Fibroblast of skin of right quadriceps (primary cell): ENCODE data around the gene TBC1D20.

ENCODE experiments used
- DNase-seq: peaks from one replicate; pipeline ENCODE4 v3.0.0-alpha.2; 2013

Gene TBC1D20

GRCh38 chr20:437787-438486, 24.4 kb downstream of the TBC1D20 start:
- DNase-seq: no peak

- no peak for DNase-seq
Measured at GRCh38 chr20:436476-436875, 25.9 kb downstream of the TBC1D20 start.

GRCh38 chr20:435558-435957, 26.8 kb downstream of the TBC1D20 start:
- no peak for DNase-seq

- no peak for DNase-seq
Measured at GRCh38 chr20:434661-435419, 27.5 kb downstream of the TBC1D20 start.

GRCh38 chr20:434221-434620, 28.1 kb downstream of the TBC1D20 start:
- no peak for DNase-seq

- no peak for DNase-seq
Measured at GRCh38 chr20:433300-433975, 28.9 kb downstream of the TBC1D20 start.

- DNase-seq: no peak
Measured at GRCh38 chr20:432677-433299, 29.5 kb downstream of the TBC1D20 start.

GRCh38 chr20:432208-432607, 30.1 kb downstream of the TBC1D20 start:
- DNase-seq: no peak

- DNase-seq: peak; percentile 66
Measured at GRCh38 chr20:431012-431904, 31.1 kb downstream of the TBC1D20 start.

GRCh38 chr20:430091-430999, 32.0 kb downstream of the TBC1D20 start:
- no peak for DNase-seq

- no peak for DNase-seq
Measured at GRCh38 chr20:428658-429200, 33.6 kb downstream of the TBC1D20 start.

- DNase-seq: no peak
Measured at GRCh38 chr20:427849-428657, 34.3 kb downstream of the TBC1D20 start.

GRCh38 chr20:427401-427800, 34.9 kb downstream of the TBC1D20 start:
- DNase-seq: no peak

GRCh38 chr20:426566-426965, 35.8 kb downstream of the TBC1D20 start:
- DNase-seq: no peak

GRCh38 chr20:421685-422250, 40.6 kb downstream of the TBC1D20 start:
- no peak for DNase-seq

GRCh38 chr20:420721-421574, 41.4 kb downstream of the TBC1D20 start:
- DNase-seq: no peak

GRCh38 chr20:420166-420620, 42.1 kb downstream of the TBC1D20 start:
- DNase-seq: no peak

GRCh38 chr20:419556-420165, 42.7 kb downstream of the TBC1D20 start:
- DNase-seq: no peak
